DMS153 treated with DMSO at 0.1 percent for 48 hours (cell line): ENCODE measurements around the gene SPIN1.

Source experiments
- DNase-seq: peaks from one replicate; lab custom pipeline; 2025; ENCODE audit not compliant: unreplicated experiment; lab: John Stamatoyannopoulos, UW

The SPIN1 gene

GRCh38 chr9:88387552-88388202 lies 567 bp upstream of the SPIN1 start:
- no peak for DNase-seq

GRCh38 chr9:88388886-88389605 lies 802 bp downstream of the SPIN1 start:
- peak; percentile 18 for DNase-seq

- no peak for DNase-seq
Observed at GRCh38 chr9:88390371-88390990, 2.2 kb downstream of the SPIN1 start.

- no peak for DNase-seq
Observed at GRCh38 chr9:88391236-88391635, 3.0 kb downstream of the SPIN1 start.

GRCh38 chr9:88391921-88392320 lies 3.7 kb downstream of the SPIN1 start:
- no peak for DNase-seq

- no peak for DNase-seq
Observed at GRCh38 chr9:88392549-88392948, 4.3 kb downstream of the SPIN1 start.

- DNase-seq = no peak
Observed at GRCh38 chr9:88396836-88397577, 8.8 kb downstream of the SPIN1 start.

GRCh38 chr9:88398016-88398415 lies 9.8 kb downstream of the SPIN1 start:
- DNase-seq = no peak

GRCh38 chr9:88399966-88400365 lies 11.7 kb downstream of the SPIN1 start:
- no peak for DNase-seq

- no peak for DNase-seq
Observed at GRCh38 chr9:88403340-88403739, 15.1 kb downstream of the SPIN1 start.

GRCh38 chr9:88406051-88406450 lies 17.8 kb downstream of the SPIN1 start:
- DNase-seq = no peak

GRCh38 chr9:88411471-88411870 lies 23.2 kb downstream of the SPIN1 start:
- DNase-seq = no peak

GRCh38 chr9:88414298-88414697 lies 26.1 kb downstream of the SPIN1 start:
- DNase-seq = no peak

- no peak for DNase-seq
Observed at GRCh38 chr9:88418025-88418424, 29.8 kb downstream of the SPIN1 start.

- no peak for DNase-seq
Observed at GRCh38 chr9:88418715-88419540, 30.7 kb downstream of the SPIN1 start.

- DNase-seq = no peak
Observed at GRCh38 chr9:88420227-88420626, 32.0 kb downstream of the SPIN1 start.

GRCh38 chr9:88421348-88421747 lies 33.1 kb downstream of the SPIN1 start:
- no peak for DNase-seq

GRCh38 chr9:88425538-88425950 lies 37.3 kb downstream of the SPIN1 start:
- DNase-seq = no peak

- DNase-seq = no peak
Observed at GRCh38 chr9:88426651-88427050, 38.4 kb downstream of the SPIN1 start.

GRCh38 chr9:88429595-88430430 lies 41.6 kb downstream of the SPIN1 start:
- DNase-seq = no peak
